Tibial nerve (tissue), 4 donors: ENCODE data around the gene KIZ.

Experiments
- CTCF ChIP-seq, 5 experiments: fragments of 200-600 bp in 3 of 5; fragments of 450-650 bp in 2 of 5; sonication (generic) in 3 of 5; IDR thresholded peaks; one replicate each; pipeline ENCODE4 v1.5.1; 2016 to 2019; ENCODE audit warnings: antibody characterized with exemption in 5 of 5, mild to moderate bottlenecking in 3 of 5, moderate library complexity in 2 of 5
- EP300 ChIP-seq, 2 donors: sonication (generic); formaldehyde crosslinking; IDR thresholded peaks; one replicate each; pipeline ENCODE4 v1.6.1; 2017; ENCODE audit warnings: antibody characterized with exemption in 2 of 2, mild to moderate bottlenecking in 1 of 2

GRCh38 chr20:21230686-21231085 lies 104.8 kb downstream of the KIZ start:
- TF ChIP-seq CTCF (IDR thresholded peaks at IDR 0.05) = no peak
- no peak for TF ChIP-seq EP300 (IDR thresholded peaks at IDR 0.05)
